SK-N-SH (cell line): ENCODE measurements around the gene TBCCD1. TPM values are rescaled to one million over a fixed set of nuclear protein-coding genes. Genes with fewer than 3 reads are reported as not detected.

Experiments used
- CTCF ChIA-PET: fragments of 300-600, 350-600 bp; formaldehyde crosslinking; extraction: SDS; loops from one replicate; lab custom pipeline; 2021; lab: Yijun Ruan, JAX
- POLR2A ChIA-PET: fragments of 350-600 bp; sonication (Branson Sonifier 250); formaldehyde crosslinking; extraction: SDS; loops from one replicate; lab custom pipeline; 2020; ENCODE audit warnings: antibody characterized with exemption, inconsistent platforms; lab: Yijun Ruan, JAX
- DNase-seq: peaks from one replicate; pipeline ENCODE4 v3.0.0; 2012
- H2AFZ ChIP-seq: fragments of 200-600 bp; sonication (generic); 2 replicates; pipeline ENCODE4 v1.8.1; 2016; ENCODE audit warnings: antibody characterized with exemption, mild to moderate bottlenecking, low read depth
- H3F3A ChIP-seq: fragments of 200-600 bp; sonication (generic); replicated peaks from 2 replicates; pipeline ENCODE3; 2016; ENCODE audit warnings: antibody characterized with exemption, mild to moderate bottlenecking; ENCODE audit not compliant: insufficient read depth
- H3K27ac ChIP-seq, 2 experiments: fragments of 200-500 bp in 1 of 2; fragments of 200-600 bp in 1 of 2; sonication (Bioruptor generic) in 1 of 2; sonication (generic), shearing (Covaris generic) in 1 of 2; 2 replicates each; pipeline versions ENCODE4 v1.5.1 to v1.6.1; 2014 to 2016; ENCODE audit warnings: low read depth in 2 of 2, inconsistent platforms in 1 of 2, low read length in 1 of 2, mild to moderate bottlenecking in 1 of 2, mixed read lengths in 1 of 2
- H3K27me3 ChIP-seq: fragments of 200-600 bp; sonication (generic), shearing (Covaris generic); 2 replicates; pipeline ENCODE4 v1.6.1; 2016; ENCODE audit warnings: mixed run types; ENCODE audit not compliant: insufficient read depth
- H3K36me3 ChIP-seq, 2 experiments: fragments of 200-500 bp in 1 of 2; fragments of 200-600 bp in 1 of 2; sonication (Bioruptor generic) in 1 of 2; sonication (generic) in 1 of 2; replicated peaks in 1 of 2; 2 replicates each; pipeline versions ENCODE3 to v1.5.1; 2014 to 2016; ENCODE audit warnings: low read length in 1 of 2, mild to moderate bottlenecking in 1 of 2; ENCODE audit not compliant: insufficient read depth in 2 of 2, control insufficient read depth in 1 of 2
- H3K4me1 ChIP-seq, 2 experiments: fragments of 200-500 bp in 1 of 2; fragments of 200-600 bp in 1 of 2; sonication (Bioruptor generic) in 1 of 2; sonication (generic), shearing (Covaris generic) in 1 of 2; 2 replicates each; pipeline versions ENCODE4 v1.5.1 to v1.6.1; 2014 to 2016; ENCODE audit warnings: low read depth in 1 of 2, low read length in 1 of 2, mixed run types in 1 of 2; ENCODE audit not compliant: insufficient read depth in 2 of 2, control insufficient read depth in 1 of 2
- H3K4me2 ChIP-seq: fragments of 200-600 bp; sonication (generic), shearing (Covaris generic); 2 replicates; pipeline ENCODE4 v1.6.1; 2017; ENCODE audit warnings: mixed run types
- H3K4me3 ChIP-seq, 2 experiments: fragments of 200-500 bp in 1 of 2; fragments of 200-600 bp in 1 of 2; sonication (Bioruptor generic) in 1 of 2; sonication (generic), shearing (Covaris generic) in 1 of 2; 2 replicates each; pipeline versions ENCODE4 v1.5.1 to v1.8.1; 2014 to 2016; ENCODE audit warnings: low read depth in 2 of 2, inconsistent platforms in 1 of 2, low read length in 1 of 2, mild to moderate bottlenecking in 1 of 2, mixed read lengths in 1 of 2, moderate library complexity in 1 of 2
- H3K79me2 ChIP-seq: fragments of 200-600 bp; sonication (generic); 2 replicates; pipeline ENCODE4 v1.8.1; 2017; ENCODE audit warnings: mild to moderate bottlenecking; ENCODE audit not compliant: insufficient read depth
- H3K9ac ChIP-seq: fragments of 200-600 bp; sonication (generic); 2 replicates; pipeline ENCODE4 v1.6.1; 2017; ENCODE audit warnings: mixed run types
- H3K9me2 ChIP-seq: fragments of 200-600 bp; sonication (generic); 2 replicates; pipeline ENCODE4 v1.6.1; 2017; ENCODE audit warnings: mixed run types
- H3K9me3 ChIP-seq: fragments of 200-600 bp; sonication (generic); 2 replicates; pipeline ENCODE4 v1.6.1; 2017; ENCODE audit warnings: mixed run types, mild to moderate bottlenecking, moderate library complexity
- H4K20me1 ChIP-seq: fragments of 200-600 bp; sonication (generic); 2 replicates; pipeline ENCODE4 v1.6.1; 2017; ENCODE audit warnings: mild to moderate bottlenecking, mixed run types; ENCODE audit not compliant: insufficient read depth
- CHD2 ChIP-seq: fragments of 150-350 bp; IDR thresholded peaks from 2 replicates; pipeline ENCODE4 v1.6.1; 2018; ENCODE audit warnings: low read length; ENCODE audit not compliant: partially characterized antibody
- FOXJ3 ChIP-seq: sonication (generic); formaldehyde crosslinking; IDR thresholded peaks from 2 replicates; pipeline ENCODE4 v1.5.1; 2020; ENCODE audit warnings: mild to moderate bottlenecking, missing genetic modification reagents
- FOXM1 ChIP-seq: IDR thresholded peaks from 2 replicates; pipeline ENCODE4 v1.4.0; 2012; ENCODE audit warnings: low read depth, mild to moderate bottlenecking
- GABPA ChIP-seq: IDR thresholded peaks from 2 replicates; pipeline ENCODE4 v1.4.0; 2012; ENCODE audit warnings: low read depth, mild to moderate bottlenecking
- GATA2 ChIP-seq: sonication (generic); formaldehyde crosslinking; IDR thresholded peaks from 2 replicates; pipeline ENCODE4 v1.5.0; 2020; ENCODE audit warnings: mild to moderate bottlenecking, missing genetic modification reagents
- MEF2A ChIP-seq: IDR thresholded peaks from 2 replicates; pipeline ENCODE4 v1.4.0; 2012; ENCODE audit warnings: low read depth, borderline replicate concordance
- MXI1 ChIP-seq: IDR thresholded peaks from 2 replicates; pipeline ENCODE4 v1.6.1; 2012; ENCODE audit warnings: mild to moderate bottlenecking, low read depth, low read length, improper control_type of control experiment
- REST ChIP-seq: IDR thresholded peaks from 2 replicates; pipeline ENCODE4 v1.6.1; 2012; ENCODE audit warnings: mild to moderate bottlenecking, low read depth, low read length, moderate library complexity
- RXRA ChIP-seq: IDR thresholded peaks from 2 replicates; pipeline ENCODE4 v1.4.0; 2012; ENCODE audit warnings: low read depth, mild to moderate bottlenecking, borderline replicate concordance
- SIN3A ChIP-seq: IDR thresholded peaks from 2 replicates; pipeline ENCODE4 v1.6.1; 2012; ENCODE audit warnings: low read depth, mild to moderate bottlenecking, low read length, moderate library complexity, borderline replicate concordance
- SMC3 ChIP-seq: IDR thresholded peaks from 2 replicates; pipeline ENCODE4 v1.6.1; 2012; ENCODE audit warnings: low read depth, low read length, improper control_type of control experiment
- YY1 ChIP-seq: IDR thresholded peaks from 2 replicates; pipeline ENCODE4 v1.4.0; 2012; ENCODE audit warnings: low read depth, mild to moderate bottlenecking
- WGBS: methylation state at CpG from one replicate; pipeline ENCODE4 v1.1.6; 2017; ENCODE audit warnings: low lambda C conversion rate; 5-methylcytosine and 5-hydroxymethylcytosine counted together
- polyA plus RNA-seq, 3 experiments: library from polyadenylated mRNA; depleted of rRNA; stranded (reverse); fragments of >200 nt; gene quantifications; 2 replicates each; pipeline ENCODE4 v1.2.3, GENCODE V29; 2012
- TF ChIP-seq, protein P1 (sequence below): IDR thresholded peaks from 2 replicates; pipeline ENCODE4; 2012
- TF ChIP-seq, protein P2 (sequence below): fragments of 200-600 bp; sonication (generic); IDR thresholded peaks from 2 replicates; pipeline ENCODE4 v1.6.1; 2017; ENCODE audit warnings: antibody characterized with exemption, mild to moderate bottlenecking, moderate library complexity
- TF ChIP-seq, protein P3 (sequence below): fragments of 150-350 bp; IDR thresholded peaks from 2 replicates; pipeline ENCODE4 v1.6.1; 2017; ENCODE audit warnings: antibody characterized with exemption, low read length, low read depth, borderline replicate concordance
- TF ChIP-seq, protein P4 (sequence below): IDR thresholded peaks from 2 replicates; pipeline ENCODE4 v1.4.0; 2012; ENCODE audit warnings: low read depth, borderline replicate concordance

TBCCD1 gene
- polyA plus RNA-seq, 1 of the 3 experiments (the other 2 are of a cell fraction) = 6.5 TPM

GRCh38 chr3:186514296-186515002 lies 52.7 kb downstream of the TBCCD1 start:
- 62% methylated on average over 3 of the region's 3 CpGs for WGBS
- Histone ChIP-seq H3F3A (no peaks in the 10 kb centered on the region), H3K9me3 (no peaks in the 10 kb centered on the region), H3K9ac (no peak overlapping the region), H3K4me1 (peaks cover 0 to 2% of the 10 kb centered on the region in 2 experiments; a peak in 2 of 4 replicates), H3K4me3 (0 out of 4 replicates have a peak overlapping the region, but pooled peaks of 1 of the 2 experiments have one; percentile 12), H3K36me3 (no peaks in the 10 kb centered on the region), H3K4me2 (no peak overlapping the region), H3K79me2 (no peaks in the 10 kb centered on the region), H3K9me2 (no peaks in the 10 kb centered on the region), H3K27ac (no peak overlapping the region), H3K27me3 (no peaks in the 10 kb centered on the region; the same call in 1 of the 2 replicates), H2AFZ (no peak overlapping the region)
- no peak for DNase-seq
- ChIA-PET CTCF (interaction anchor here (1.1 kb wide), 1 partner anchor 256 kb away, joined by 4 read pairs; no protein-coding TSS in a partner anchor), POLR2A (no interaction called here)
- TF ChIP-seq CHD2 (no peak), YY1 (no peak), MEF2A (no peak)
- TF ChIP-seq, protein P1, sequence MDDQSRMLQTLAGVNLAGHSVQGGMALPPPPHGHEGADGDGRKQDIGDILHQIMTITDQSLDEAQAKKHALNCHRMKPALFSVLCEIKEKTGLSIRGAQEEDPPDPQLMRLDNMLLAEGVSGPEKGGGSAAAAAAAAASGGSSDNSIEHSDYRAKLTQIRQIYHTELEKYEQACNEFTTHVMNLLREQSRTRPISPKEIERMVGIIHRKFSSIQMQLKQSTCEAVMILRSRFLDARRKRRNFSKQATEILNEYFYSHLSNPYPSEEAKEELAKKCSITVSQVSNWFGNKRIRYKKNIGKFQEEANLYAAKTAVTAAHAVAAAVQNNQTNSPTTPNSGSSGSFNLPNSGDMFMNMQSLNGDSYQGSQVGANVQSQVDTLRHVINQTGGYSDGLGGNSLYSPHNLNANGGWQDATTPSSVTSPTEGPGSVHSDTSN = no peak
- TF ChIP-seq, protein P2, sequence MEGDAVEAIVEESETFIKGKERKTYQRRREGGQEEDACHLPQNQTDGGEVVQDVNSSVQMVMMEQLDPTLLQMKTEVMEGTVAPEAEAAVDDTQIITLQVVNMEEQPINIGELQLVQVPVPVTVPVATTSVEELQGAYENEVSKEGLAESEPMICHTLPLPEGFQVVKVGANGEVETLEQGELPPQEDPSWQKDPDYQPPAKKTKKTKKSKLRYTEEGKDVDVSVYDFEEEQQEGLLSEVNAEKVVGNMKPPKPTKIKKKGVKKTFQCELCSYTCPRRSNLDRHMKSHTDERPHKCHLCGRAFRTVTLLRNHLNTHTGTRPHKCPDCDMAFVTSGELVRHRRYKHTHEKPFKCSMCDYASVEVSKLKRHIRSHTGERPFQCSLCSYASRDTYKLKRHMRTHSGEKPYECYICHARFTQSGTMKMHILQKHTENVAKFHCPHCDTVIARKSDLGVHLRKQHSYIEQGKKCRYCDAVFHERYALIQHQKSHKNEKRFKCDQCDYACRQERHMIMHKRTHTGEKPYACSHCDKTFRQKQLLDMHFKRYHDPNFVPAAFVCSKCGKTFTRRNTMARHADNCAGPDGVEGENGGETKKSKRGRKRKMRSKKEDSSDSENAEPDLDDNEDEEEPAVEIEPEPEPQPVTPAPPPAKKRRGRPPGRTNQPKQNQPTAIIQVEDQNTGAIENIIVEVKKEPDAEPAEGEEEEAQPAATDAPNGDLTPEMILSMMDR = peak; percentile 39
- TF ChIP-seq, all 33 proteins: peak for 1
- H4K20me1 ChIP-seq = no peaks in the 10 kb centered on the region

GRCh38 chr3:186513386-186513785 lies 53.8 kb downstream of the TBCCD1 start:
- TF ChIP-seq MXI1 = no peak
- TF ChIP-seq REST = no peak
- TF ChIP-seq SMC3 = no peak
- TF ChIP-seq, protein P3, sequence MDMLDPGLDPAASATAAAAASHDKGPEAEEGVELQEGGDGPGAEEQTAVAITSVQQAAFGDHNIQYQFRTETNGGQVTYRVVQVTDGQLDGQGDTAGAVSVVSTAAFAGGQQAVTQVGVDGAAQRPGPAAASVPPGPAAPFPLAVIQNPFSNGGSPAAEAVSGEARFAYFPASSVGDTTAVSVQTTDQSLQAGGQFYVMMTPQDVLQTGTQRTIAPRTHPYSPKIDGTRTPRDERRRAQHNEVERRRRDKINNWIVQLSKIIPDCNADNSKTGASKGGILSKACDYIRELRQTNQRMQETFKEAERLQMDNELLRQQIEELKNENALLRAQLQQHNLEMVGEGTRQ = no peak
- TF ChIP-seq, protein P4, sequence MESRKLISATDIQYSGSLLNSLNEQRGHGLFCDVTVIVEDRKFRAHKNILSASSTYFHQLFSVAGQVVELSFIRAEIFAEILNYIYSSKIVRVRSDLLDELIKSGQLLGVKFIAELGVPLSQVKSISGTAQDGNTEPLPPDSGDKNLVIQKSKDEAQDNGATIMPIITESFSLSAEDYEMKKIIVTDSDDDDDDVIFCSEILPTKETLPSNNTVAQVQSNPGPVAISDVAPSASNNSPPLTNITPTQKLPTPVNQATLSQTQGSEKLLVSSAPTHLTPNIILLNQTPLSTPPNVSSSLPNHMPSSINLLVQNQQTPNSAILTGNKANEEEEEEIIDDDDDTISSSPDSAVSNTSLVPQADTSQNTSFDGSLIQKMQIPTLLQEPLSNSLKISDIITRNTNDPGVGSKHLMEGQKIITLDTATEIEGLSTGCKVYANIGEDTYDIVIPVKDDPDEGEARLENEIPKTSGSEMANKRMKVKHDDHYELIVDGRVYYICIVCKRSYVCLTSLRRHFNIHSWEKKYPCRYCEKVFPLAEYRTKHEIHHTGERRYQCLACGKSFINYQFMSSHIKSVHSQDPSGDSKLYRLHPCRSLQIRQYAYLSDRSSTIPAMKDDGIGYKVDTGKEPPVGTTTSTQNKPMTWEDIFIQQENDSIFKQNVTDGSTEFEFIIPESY = no peak
- TF ChIP-seq RXRA = no peak
- TF ChIP-seq FOXM1 = no peak
- TF ChIP-seq SIN3A = no peak
- no peak for TF ChIP-seq GATA2 (CRISPR knock-in tag)
- no peak for TF ChIP-seq FOXJ3 (CRISPR knock-in tag)
- TF ChIP-seq GABPA = no peak
- Histone ChIP-seq H3K9me2 (no peaks in the 10 kb centered on the region), H3K4me1 (peaks cover 0 to 2% of the 10 kb centered on the region in 2 experiments; a peak in 2 of 4 replicates), H3K27ac (peak overlapping the region in 1 of 2 experiments; percentile 47; a peak in 1 of 4 replicates), H4K20me1 (no peaks in the 10 kb centered on the region), H3K9ac (no peak overlapping the region), H3K27me3 (no peaks in the 10 kb centered on the region; the same call in 1 of the 2 replicates), H3K4me2 (no peak overlapping the region), H3K4me3 (no peak overlapping the region), H2AFZ (no peak overlapping the region), H3K9me3 (no peaks in the 10 kb centered on the region), H3F3A (no peaks in the 10 kb centered on the region), H3K79me2 (no peaks in the 10 kb centered on the region), H3K36me3 (no peaks in the 10 kb centered on the region)
- no peak for DNase-seq
- ChIA-PET CTCF (interaction anchor here (0.6 to 1.7 kb wide), 5 partner anchors 22 to 254 kb away, joined by 3 to 5 read pairs (median 4); no protein-coding TSS in a partner anchor), POLR2A (no interaction called here)
- WGBS = 33% methylated on average over 5 of the region's 5 CpGs
